GM19023 (cell line): ENCODE results near the gene ANAPC16.
"Not testable (repeated sequence)": the region's sequence is repeated elsewhere in the genome, so short reads cannot be mapped to it uniquely, and the experiment has no call there.

Experiments used
- ATAC-seq: cut with Tn5 transposase; IDR thresholded peaks from one replicate; pipeline ENCODE4 v1.9.1; 2021; ENCODE audit warnings: mild to moderate bottlenecking, moderate library complexity; ENCODE audit not compliant: unreplicated experiment

ANAPC16 gene

DNA sequence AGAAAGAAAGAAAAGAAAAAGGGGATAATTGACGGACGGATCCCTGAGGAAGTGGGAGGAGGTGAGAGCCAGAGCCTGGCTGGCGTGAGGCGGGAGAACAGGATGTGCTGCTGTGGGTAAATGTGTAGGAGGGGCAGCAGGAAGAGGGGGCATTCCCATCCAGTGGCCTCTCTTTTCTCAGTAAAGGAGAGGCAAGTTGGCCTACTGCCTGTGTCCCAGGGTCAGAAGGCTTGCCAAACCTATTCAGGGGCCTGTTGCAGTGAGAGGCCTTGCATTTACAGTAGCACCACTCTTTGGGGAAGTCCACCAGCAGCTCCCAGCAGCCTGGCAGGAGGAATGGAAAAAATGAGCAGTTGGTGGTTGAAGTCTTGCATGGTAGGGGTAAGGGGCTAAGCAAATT is 26.9 kb downstream of the ANAPC16 start:
- no peak for ATAC-seq

DNA sequence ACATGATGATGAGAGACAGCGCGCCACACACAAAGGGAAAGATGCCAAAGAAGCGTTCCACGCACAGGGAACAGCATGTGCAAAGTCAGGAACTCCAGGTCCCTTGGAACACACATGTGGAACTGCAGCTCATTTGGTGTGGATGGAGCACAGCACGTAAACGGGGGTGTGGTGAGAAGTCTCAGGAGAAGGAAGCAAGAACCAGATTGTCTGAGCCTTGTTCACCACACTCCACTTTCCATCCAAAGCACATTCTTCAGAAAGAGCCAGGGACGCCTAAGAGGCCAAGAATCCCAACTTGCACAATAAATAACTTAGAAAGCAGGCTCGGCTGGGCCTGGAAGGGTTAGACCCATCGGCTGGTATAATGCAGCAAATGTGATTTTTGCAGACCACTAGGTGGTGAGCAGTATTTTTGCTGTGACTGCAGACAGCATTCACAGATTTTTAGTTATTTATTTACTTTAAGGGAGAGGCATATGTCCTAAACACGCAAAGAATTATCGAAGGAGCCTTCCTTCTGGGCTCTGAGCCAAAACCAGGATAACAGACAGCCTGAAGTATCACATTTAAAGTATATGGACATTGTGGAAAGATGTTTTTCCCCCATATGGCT is 28.1 kb downstream of the ANAPC16 start:
- ATAC-seq, result no peak

DNA sequence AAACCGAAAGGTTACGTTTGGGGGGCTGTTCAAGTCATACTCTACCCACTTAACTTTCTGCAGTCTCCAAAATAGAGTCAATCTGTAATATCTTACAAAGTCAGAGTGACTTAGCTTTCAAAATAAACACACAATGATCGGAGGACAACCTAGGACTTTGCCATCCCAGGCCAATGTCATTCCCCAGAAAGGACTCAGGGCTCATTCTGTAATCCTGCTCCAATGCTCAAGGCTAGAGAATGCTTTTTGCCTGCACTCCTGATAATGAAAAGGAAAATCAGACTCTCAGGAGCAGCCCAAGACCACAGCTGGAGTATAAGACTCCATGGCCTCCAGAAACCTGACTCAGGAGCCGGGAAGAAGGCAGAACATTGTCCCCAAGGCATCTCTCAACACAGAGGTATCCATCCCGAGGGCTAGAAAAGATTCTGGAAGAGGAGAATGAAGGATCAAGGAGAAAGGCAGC is 28.8 kb downstream of the ANAPC16 start:
- ATAC-seq, result no peak

DNA sequence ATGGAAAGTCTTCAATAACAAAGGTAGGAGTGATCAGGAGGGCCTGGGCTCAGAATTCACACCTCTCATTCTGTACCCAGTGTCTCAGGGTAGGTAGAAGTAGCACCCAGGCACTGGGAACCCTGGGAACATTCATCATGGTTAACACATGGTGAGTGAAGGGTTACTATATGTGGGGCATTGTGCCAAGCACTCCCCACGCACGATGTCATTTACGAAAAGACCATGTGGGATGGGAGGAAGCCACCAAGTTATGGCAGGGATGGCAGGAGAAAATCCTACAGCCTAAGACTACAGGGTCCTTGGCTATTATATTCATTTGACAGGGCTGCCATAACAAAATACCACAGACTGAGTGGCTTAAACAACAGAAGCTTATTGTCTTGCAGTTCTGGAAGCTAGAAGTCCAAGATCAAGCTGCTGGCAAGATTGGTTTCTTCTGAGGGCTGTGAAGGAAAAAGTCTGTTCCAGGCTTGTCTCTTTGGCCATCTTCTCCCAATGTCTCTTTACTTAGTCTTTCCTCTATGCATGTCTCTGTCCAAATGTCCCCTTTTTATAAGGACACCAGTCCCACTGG is 30.2 kb downstream of the ANAPC16 start:
- no peak for ATAC-seq

DNA sequence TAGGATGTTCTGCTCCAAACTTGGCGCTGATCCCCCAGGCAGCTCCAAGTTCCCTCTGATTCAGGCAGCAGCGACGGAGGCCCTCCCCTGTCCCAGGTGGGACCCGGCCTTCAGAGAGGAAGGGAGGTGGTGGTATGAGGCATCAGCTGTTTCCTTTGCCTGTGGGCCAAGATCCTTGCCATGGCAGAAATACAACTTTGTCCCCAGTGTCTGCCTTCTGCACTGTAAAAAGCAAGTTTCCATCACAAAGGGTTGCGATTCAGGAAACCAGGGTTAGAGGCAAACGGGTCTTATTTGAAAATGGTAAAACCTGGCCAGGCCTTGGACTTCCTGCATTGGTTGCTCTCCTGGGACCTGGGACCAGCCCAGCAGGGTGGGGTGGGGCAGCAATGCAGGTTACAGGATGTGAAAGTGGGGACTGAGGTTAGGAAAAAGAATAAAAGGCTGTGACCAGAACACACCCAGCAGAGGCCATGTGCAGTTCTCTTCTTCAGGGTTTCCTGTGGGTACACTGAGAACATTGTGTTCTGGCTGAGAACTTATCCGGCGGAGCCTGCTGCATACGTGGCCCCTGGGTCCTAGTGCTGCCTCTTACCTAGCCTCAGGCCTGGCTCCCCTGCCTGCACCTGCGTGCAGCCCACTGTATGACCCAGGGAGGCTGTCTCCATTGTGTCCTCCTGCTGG is 32.8 kb downstream of the ANAPC16 start:
- peak; percentile 85 for ATAC-seq

DNA sequence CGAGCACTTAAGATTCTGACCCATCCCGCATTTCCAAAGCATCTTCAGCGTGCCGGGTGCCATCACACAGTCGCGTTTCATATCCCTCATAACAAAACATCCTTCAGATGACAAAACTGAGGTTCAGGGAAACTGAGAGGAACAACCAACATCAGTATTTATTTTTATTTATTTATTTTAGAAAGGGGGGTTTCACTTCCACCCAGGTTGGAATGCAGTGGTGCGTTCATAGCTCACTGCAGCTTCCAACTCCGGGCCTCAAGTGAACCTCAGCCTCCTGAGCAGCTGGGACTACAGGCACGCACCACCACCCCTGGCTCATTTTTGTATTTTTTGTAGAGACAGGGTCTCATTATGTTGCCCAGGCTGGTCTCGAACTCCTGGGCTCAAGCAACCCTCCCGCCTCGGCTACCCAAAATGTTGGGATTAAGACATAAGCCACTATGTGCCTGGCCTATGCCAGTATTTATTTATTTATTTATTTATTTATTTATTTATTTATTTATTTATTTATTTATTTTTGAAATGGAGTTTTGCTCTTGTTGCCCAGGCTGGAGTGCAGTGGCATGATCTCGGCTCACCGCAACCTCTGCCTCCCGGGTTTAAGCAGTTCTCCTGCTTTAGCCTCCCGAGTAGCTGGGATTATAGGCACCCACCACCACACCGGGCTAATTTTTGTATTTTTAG is 33.5 kb downstream of the ANAPC16 start:
- not testable (repeated sequence) for ATAC-seq

DNA sequence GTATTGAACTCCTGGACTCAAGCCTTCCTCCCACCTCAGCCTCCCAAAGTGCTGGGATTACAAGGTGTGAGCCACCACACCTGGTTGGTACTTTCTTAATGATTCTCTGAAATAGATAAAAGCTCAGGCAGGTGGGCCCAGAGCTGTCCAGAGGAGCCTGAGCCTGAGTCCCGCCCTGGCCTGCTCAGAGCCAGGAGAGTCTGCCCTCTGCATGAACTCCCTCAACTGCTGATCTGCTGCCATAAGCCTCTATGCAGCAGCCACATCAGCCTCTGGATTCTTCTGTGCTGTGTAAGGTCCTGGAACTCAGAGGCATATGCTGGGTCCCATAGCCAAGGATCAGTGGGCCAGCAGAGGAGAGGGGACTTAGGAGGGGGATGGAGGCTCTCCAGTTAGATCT is 34.9 kb downstream of the ANAPC16 start:
- no peak for ATAC-seq

DNA sequence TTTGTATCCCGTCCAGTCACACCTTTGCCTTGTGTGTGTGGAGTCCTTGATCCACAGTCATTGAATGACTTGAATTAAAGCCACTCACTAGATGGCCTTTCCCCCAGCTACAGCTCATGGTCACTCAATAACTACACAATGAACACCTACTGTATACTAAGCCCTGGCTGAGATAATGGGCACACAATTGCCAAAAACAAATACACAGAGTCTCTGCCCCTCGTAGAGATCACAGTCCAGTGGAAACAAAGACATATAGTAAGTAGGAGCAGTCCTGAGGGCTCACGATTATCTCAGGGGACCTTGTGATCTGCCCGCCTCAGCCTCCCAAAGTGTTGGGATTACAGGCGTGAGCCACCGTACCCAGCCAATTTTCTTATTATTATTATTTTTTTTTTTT is 35.8 kb downstream of the ANAPC16 start:
- ATAC-seq, result no peak

DNA sequence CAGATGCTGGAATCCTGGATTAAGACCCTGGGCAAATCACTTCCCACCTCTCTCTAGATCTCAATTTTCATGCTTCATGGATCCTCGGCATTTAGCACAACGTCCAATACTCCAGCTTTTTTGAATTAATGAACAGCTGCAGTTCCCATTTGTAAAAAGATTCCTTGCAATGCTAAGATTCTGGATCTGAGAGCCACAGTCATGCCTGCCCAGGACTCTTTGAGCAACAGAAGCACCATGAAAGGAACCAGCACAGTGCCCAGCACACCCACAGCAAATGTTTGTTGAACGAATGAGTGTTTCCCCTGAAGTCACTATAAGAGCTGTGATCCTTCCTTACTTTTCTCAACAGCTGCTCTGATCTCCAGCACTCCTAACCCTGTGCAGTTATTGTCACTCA is 37.2 kb downstream of the ANAPC16 start:
- no peak for ATAC-seq

DNA sequence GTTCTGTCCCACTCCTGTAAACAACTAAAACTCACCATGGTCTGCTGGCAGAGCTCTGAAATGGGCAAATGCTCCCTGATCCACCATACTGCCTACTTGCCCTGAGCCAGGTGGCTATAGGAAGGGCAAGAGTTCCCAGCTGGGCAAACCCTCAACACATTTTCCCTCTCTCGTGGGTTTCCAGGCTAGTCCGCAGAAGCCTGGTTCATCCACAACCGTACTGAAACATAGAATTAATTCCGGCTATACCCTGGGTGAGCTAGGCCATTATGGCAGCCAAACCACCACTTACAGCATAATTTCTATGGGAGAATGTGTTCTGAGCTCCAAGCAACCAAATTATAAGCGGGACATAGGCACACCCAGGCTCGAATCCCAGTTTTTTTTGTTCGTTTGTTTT is 37.8 kb downstream of the ANAPC16 start:
- ATAC-seq, result no peak

DNA sequence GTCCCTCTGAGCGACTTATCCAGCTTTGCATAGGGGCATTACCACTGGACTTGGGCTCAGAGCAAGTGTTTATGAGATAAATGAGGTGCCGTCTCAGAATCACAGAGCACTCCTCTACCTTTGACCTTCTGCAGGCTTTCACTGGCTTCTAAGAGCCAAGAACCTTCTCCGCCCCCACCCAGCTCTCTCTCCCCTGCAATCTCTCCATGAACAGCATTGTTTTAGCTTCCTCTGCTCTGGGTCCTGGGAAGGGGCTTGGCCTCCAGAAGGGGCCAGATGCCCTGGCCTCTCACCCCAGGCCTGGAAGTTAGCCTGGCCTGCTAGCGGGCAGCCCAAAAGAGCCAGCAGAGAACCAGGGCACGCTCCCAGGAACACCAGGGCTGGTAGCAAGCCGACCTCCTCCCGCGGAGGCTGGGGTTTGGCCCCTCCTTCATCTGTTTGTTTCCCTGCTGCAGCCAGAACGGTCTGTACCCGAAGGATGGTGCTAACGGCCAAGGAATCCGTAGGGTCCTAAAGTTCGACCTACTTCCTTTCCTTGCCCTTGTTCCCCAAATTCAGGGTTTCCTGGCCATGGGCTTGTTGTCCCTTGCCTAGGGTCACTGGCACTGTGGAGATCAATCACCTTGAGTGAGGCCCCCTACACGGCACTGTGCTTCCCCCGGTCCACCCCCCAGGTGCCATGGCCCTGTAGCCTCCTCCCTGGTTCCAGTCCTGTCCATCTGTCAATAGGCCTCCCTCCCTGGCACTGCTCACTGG is 39.2 kb downstream of the ANAPC16 start:
- ATAC-seq, result no peak

DNA sequence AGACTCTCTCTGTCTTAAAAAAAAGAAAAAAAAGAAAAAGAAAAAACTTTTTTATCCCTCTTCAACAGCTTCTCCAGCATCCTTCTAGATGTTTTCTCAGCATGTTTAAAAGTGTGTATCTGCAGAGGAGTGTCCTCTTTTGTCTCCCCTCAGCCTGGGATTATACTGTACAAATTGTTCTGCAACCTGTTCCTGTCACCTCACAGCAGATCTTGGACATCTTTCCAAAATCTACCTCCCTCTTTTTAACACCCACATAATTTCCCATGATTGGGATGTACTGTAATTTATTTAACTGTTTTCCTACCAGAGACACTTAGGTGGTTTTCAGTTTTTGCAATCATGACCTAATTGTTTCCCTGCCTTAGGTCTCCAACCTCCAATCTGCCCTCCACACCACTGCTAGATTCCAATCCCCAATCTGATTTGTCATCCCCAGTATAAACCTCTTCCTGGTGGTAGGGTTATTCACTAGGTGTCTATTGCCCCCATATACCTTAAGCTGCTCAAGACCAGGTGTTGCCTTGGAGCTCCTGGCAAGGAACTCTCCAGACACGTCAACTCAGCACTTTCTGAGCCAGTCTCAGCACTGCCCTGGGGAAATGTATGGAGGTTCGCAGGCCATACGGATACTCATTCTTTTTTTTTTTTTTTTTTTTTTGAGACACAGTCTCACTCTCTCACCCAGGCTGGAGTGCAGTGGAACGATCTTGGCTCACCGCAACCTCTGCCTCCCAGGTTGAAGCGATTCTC is 40.3 kb downstream of the ANAPC16 start:
- ATAC-seq, result no peak

DNA sequence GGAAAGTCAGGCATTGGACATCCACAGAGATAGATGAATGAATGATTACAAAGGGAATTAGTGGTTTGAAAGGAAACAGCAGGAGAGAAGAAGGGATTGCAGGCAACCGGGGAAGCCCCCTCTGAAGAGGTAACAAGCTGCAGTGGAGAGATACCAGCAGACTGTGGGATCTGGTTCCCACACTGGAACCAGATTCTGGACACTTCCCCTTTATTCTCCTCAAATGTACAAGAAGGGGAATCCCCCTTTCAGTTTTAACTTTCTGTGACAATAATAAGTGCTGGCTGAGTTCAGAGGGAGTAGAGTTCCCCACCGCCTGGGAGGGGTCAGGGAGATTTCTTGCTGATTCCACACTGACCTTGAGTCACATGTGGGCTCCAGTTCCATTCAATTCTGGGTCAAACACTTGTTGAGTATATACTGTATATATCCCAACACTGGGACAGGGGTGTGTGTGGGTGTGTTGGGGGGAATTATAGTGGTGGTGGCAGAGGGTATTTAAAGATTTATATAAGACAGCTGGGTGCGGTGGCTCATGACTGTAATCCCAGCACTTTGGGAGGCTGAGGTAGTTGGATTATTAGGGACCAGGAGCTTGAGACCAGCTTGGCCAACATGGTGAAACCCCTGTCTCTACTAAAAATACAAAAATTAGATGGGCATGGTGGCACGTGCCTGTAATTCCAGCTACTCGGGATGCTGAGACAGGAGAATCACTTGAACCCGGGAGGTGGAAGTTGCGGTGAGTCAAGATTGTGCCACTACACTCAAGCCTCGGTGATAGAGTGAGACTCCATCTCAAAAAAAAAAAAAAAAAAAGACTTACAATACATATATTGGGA is 41.5 kb downstream of the ANAPC16 start:
- ATAC-seq, result no peak

DNA sequence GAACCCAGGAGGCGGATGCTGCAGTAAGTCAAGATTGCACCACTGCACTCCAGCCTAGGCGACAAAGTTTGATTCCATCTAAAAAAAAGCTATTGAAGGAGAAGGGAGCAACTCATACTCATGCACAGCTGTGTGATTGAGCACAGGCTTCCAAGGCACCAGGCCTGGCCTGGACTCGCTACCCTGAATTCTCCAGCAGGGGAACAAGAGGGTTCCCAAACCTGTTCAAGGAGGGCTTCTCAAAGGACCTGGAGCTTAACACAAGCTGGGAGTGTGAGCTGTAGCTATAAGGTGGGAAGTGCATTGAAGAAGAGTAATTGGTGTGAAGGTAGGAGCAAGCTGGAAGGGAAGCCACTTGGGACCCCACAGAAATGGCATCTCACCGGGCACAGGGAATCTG is 42.8 kb downstream of the ANAPC16 start:
- no peak for ATAC-seq

DNA sequence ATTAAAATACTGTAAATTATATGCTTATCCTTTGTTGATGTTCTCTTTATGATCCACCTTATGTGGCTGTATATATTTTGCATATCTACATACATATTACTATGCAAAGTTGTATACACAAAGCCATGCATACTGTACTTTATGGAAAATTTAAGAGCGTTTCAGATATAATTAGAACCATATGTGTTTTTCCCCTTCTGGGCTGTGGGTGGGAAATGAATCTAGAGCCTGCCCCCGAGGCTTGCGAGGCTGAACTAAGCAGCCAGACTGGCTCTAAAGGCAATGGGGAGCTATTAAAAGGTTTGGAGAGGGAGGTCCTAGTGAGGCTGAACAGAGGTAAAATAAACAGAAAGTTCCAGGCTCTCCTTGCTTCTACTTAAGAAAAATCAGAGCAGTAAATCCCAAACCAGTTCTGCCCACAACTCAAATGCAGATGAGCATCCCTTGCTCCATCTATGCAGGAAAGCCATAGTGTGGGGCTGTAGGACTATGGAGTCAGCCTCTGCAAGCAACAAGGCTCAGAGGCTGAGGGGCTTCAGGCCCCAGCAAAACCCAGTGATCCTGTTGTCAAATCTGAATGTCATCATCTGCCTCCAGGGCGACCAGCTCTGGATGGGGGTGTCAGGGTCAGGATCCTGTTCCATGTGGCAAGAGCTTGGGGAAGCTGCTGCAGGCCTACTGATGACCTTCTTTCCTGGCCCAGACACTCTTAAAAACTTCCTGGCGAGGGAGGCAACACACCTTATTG is 43.9 kb downstream of the ANAPC16 start:
- ATAC-seq, result no peak

DNA sequence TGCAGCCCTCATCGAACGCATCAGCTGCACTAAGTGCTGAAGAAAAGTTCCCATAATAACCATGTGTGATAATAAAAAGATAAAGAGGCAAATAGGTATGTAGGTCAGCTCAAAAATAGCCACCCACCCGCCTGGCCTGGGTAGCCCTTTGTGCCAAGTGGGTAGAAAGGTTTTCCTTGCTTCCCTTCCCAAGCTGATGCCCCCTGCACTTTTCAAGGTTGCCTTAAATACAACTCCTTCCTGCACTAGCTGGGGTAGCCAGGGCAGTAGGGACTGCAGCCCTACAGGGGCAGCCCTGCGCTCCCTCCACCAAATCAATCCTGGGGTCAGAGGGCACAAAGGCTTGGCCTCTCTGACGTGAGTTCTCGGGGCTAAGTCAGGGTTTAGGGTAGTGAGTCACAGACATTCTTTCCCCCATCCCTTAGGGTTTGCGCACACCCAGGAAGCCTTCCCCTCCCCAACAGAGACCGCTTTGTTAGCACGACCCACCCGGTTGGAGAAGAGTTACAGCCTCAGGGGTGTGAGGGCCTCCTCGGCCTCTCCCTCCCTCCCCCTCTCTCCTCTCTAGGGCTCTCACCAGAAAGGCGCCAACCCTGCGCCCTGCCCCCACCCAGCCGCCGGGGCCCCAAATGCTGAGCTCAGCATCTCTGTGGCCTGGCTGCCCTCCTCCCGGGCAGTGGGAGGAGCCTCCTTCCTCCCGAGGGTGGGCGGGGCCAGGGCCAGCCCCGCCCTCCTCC is 44.6 kb downstream of the ANAPC16 start:
- peak; percentile 64 for ATAC-seq

DNA sequence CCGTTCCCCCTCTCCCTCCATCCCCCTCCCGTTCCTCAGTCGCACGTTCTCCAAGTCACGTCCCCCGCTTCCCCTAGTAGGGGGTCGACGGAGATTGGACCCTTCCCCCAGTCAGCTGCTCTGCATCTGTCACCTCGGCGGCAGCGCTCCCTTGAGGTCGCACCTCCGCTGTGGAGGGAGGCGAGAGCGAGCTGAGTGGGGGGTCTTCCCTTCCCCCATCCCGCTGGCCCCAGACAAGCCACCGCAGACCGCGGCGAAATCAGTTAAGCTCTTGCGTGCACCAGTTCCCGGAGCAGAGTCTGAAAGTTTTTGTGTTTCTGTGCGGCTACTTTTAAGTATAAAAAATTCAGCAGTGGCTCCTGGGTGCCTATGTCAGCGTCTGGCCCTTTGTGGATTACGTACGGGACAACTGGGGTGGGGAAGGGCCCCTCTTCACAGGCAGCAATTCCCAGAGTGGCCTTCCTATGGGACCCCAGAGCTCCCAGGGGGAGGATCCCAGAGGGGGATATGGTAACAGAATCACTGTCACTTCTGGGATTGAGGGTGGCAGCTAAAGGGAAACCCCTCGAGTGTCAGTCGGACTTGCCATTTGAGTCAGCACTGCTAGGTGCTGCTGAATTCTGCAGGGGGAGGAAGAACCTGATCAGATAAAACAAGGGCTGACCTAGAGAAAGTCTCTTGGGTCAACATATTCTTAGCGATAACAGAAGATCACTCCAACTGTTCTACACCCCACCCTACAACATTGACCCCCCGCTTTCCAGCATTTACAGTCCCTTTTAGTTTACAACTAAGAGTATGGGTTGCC is 45.4 kb downstream of the ANAPC16 start:
- peak; percentile 48 for ATAC-seq
